Measurements from ENCODE around the gene PPIL6. TPM values are rescaled to one million over a fixed set of nuclear protein-coding genes. Genes with fewer than 3 reads are reported as not detected.

The PPIL6 gene
- total RNA-seq, 3 donors from 2014 or later: 2.6 to 16.5 (median 2.9) TPM

- no peak for DNase-seq (ENCODE audit: low spot score in 2 of 2)
- Histone ChIP-seq H3K27me3 (no peaks in the 10 kb centered on the region), H3K36me3 (peaks cover 11% of the 10 kb centered on the region), H3K4me1 (peaks cover 0 to 11% of the 10 kb centered on the region in 2 donors), H3K27ac (peak overlapping the region in 1 of 2 donors; percentile 52), H3K4me3 (no peak overlapping the region), H3K9me3 (no peaks in the 10 kb centered on the region)
- TF ChIP-seq CTCF (IDR thresholded peaks at IDR 0.05) (no peak), POLR2A (IDR thresholded peaks at IDR 0.05) (no peak)
- intact Hi-C loops (cut with DNase I; ENCODE audit: low total_unique reads): no loop called here
Measured at GRCh38 chr6:109478222-109478805, 37.9 kb upstream of the PPIL6 start.

GRCh38 chr6:109477725-109478124, 37.3 kb upstream of the PPIL6 start:
- no peaks in the 10 kb centered on the region for H3K9me3 ChIP-seq
- peaks cover 0 to 11% of the 10 kb centered on the region in 2 donors for H3K4me1 ChIP-seq
- peak overlapping the region in 1 of 2 donors; percentile 52 for H3K27ac ChIP-seq
- DNase-seq (ENCODE audit: low spot score in 2 of 2): no peak
- H3K4me3 ChIP-seq: no peak overlapping the region
- TF ChIP-seq POLR2A (IDR thresholded peaks at IDR 0.05) (no peak), POLR2AphosphoS5 (IDR thresholded peaks at IDR 0.05) (no peak), CTCF (IDR thresholded peaks at IDR 0.05) (no peak)
- intact Hi-C loops (cut with DNase I; ENCODE audit: low total_unique reads): no loop called here
- peaks cover 11% of the 10 kb centered on the region for H3K36me3 ChIP-seq
- H3K27me3 ChIP-seq: no peaks in the 10 kb centered on the region

- TF ChIP-seq CTCF (IDR thresholded peaks at IDR 0.05): no peak
Measured at GRCh38 chr6:109477184-109477583, 36.8 kb upstream of the PPIL6 start.

GRCh38 chr6:109475625-109476024, 35.2 kb upstream of the PPIL6 start:
- intact Hi-C loops (cut with DNase I; ENCODE audit: low total_unique reads): no loop called here
- Histone ChIP-seq H3K27ac (no peak overlapping the region), H3K36me3 (peaks cover 11% of the 10 kb centered on the region), H3K4me3 (no peak overlapping the region), H3K9me3 (no peaks in the 10 kb centered on the region), H3K27me3 (no peaks in the 10 kb centered on the region), H3K4me1 (peaks cover 0 to 4% of the 10 kb centered on the region in 2 donors)
- no peak for DNase-seq (ENCODE audit: low spot score in 2 of 2)
- TF ChIP-seq CTCF (IDR thresholded peaks at IDR 0.05) (no peak), POLR2AphosphoS5 (IDR thresholded peaks at IDR 0.05) (no peak), POLR2A (IDR thresholded peaks at IDR 0.05) (no peak)

More at GRCh38 chr6:109477184-109477583, 36.8 kb upstream of the PPIL6 start:
- Histone ChIP-seq H3K4me3 (no peak overlapping the region), H3K27me3 (no peaks in the 10 kb centered on the region), H3K27ac (peak overlapping the region in 1 of 2 donors; percentile 52), H3K36me3 (peaks cover 11% of the 10 kb centered on the region), H3K4me1 (peaks cover 0 to 11% of the 10 kb centered on the region in 2 donors), H3K9me3 (no peaks in the 10 kb centered on the region)
- intact Hi-C loops (cut with DNase I; ENCODE audit: low total_unique reads): no loop called here
- DNase-seq (ENCODE audit: low spot score in 2 of 2): no peak

GRCh38 chr6:109474995-109475394, 34.6 kb upstream of the PPIL6 start:
- intact Hi-C loops (cut with DNase I; ENCODE audit: low total_unique reads): no loop called here
- H3K9me3 ChIP-seq: no peaks in the 10 kb centered on the region
- no peak for DNase-seq (ENCODE audit: low spot score in 2 of 2)
- peaks cover 11% of the 10 kb centered on the region for H3K36me3 ChIP-seq
- TF ChIP-seq POLR2AphosphoS5 (IDR thresholded peaks at IDR 0.05) (no peak), POLR2A (IDR thresholded peaks at IDR 0.05) (no peak), CTCF (IDR thresholded peaks at IDR 0.05) (no peak)
- H3K27ac ChIP-seq: no peak overlapping the region
- H3K27me3 ChIP-seq: no peaks in the 10 kb centered on the region
- no peaks in the 10 kb centered on the region for H3K4me1 ChIP-seq
- H3K4me3 ChIP-seq: no peak overlapping the region
